Right lobe of liver (tissue), 6 donors: ENCODE results near the gene BASP1. TPM values are rescaled to one million over a fixed set of nuclear protein-coding genes. Genes with fewer than 3 reads are reported as not detected.

Experiments used
- ATAC-seq, 4 donors: fragments of 200-7000 bp; cut with Tn5 transposase; one replicate each; pipeline ENCODE4 v1.9.1; 2020; ENCODE audit warnings: mild to moderate bottlenecking in 4 of 4, moderate library complexity in 4 of 4
- DNase-seq, 3 donors: peaks; one replicate each; pipeline ENCODE4 v3.0.0-alpha.2; 2020
- H3K27ac ChIP-seq, 3 donors: fragments of 200-600 bp; one replicate each; pipeline ENCODE4 v1.8.0; 2022
- H3K27me3 ChIP-seq, 2 donors: fragments of 200-600 bp; one replicate each; pipeline ENCODE4 v1.8.0; 2022
- H3K36me3 ChIP-seq, 4 donors: fragments of 200-600 bp; sonication (generic) in 1 of 4; one replicate each; pipeline versions ENCODE4 v1.5.1 to v1.8.0; 2017 to 2022; ENCODE audit warnings: control low read depth in 1 of 4
- H3K4me1 ChIP-seq, 4 donors: fragments of 200-600 bp; sonication (generic) in 1 of 4; one replicate each; pipeline versions ENCODE4 v1.5.1 to v1.8.0; 2017 to 2022; ENCODE audit warnings: control low read depth in 1 of 4
- H3K4me3 ChIP-seq, 3 donors: fragments of 200-600 bp; one replicate each; pipeline ENCODE4 v1.8.0; 2022
- H3K9me3 ChIP-seq, 4 donors: fragments of 200-600 bp; sonication (generic) in 1 of 4; one replicate each; pipeline versions ENCODE4 v1.5.1 to v1.8.0; 2017 to 2022; ENCODE audit warnings: control low read depth in 1 of 4
- CTCF ChIP-seq, 4 donors: fragments of 200-600 bp in 3 of 4; fragments of 450-650 bp in 1 of 4; IDR thresholded peaks; one replicate each; pipeline versions ENCODE4 v1.5.1 to v1.8.0; 2016 to 2022; ENCODE audit warnings: antibody characterized with exemption in 4 of 4, mild to moderate bottlenecking in 2 of 4
- POLR2A ChIP-seq: fragments of 450-650 bp; IDR thresholded peaks from one replicate; pipeline ENCODE4 v1.6.1; 2017; ENCODE audit warnings: antibody characterized with exemption, mild to moderate bottlenecking
- WGBS: methylation state at CpG from one replicate; pipeline ENCODE4 v1.1.6; 2018; ENCODE audit warnings: low coverage, low lambda C conversion rate; ENCODE audit not compliant: insufficient coverage; ENCODE audit errors: missing lambda C conversion rate; 5-methylcytosine and 5-hydroxymethylcytosine counted together
- intact Hi-C, 2 donors: fragments of 100-400 bp; cut with DNase I; formaldehyde crosslinking; loops; one replicate each; pipeline versions ENCODE4 v1.11.2 to v1.14.1; 2022
- total RNA-seq, 6 experiments: library from RNA; depleted of rRNA in 2 of 6; stranded (reverse); fragments of >200 nt in 2 of 6; fragmentation: NEBNext Ultra II Directional in 3 of 6; extraction: Animal tissue kit (Norgen Biotek cat#: 25700) in 3 of 6; gene quantifications; one replicate each; pipeline versions ENCODE4 v1.1.0 to v1.2.4, GENCODE V29; 2016 to 2023
- donor health status: DM: no; HTN: yes; CAD: no.
- donor health status: DM: no; HTN: no; CAD: no.
- donor health status: DM: no; HTN: no; CAD: no.
- donor health status: DM: no; HTN: yes; CAD: no.
- donor health status: DM: no; HTN: yes; CAD: no.

BASP1 gene
- total RNA-seq, 6 experiments from 2014 or later: 2.6 to 11.2 (median 4.7) TPM

- WGBS: 71% methylated on average over 2 of the region's 2 CpGs
- TF ChIP-seq CTCF (IDR thresholded peaks at IDR 0.05): no peak
- no peak for TF ChIP-seq POLR2A
- DNase-seq: no peak
- Histone ChIP-seq H3K36me3 (no peaks in the 10 kb centered on the region), H3K27ac (no peak overlapping the region), H3K9me3 (no peaks in the 10 kb centered on the region), H3K4me1 (no peaks in the 10 kb centered on the region), H3K4me3 (no peak overlapping the region), H3K27me3 (no peaks in the 10 kb centered on the region)
- intact Hi-C loops: loop anchor here in 1 of 2 donors (10.0 kb wide), 1 partner anchor 1080 kb away; no protein-coding TSS in a partner anchor
- no peak for ATAC-seq
These were observed 2.5 kb upstream of the BASP1 start for GRCh38 chr5:17214893-17215292.

DNA sequence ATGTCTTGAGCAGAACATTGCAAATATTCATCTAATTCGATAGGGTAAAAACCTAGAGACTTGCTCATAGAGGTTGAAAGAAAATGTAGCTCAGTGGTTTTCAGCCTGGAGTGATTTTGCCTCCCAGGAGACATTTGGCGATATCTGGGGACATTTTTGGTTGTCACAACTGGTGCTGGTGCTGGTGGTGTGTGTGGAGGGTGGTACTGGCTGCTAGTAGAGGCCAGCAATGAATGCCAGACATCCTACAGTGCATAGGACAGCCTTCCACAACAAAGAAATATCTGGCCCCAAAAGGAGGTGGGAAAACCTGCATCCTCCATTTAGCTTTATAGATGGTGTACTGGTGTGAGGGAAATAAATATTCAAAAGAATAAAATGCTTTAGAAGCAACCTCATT, 2.1 kb upstream of the BASP1 start:
- Histone ChIP-seq H3K9me3 (no peaks in the 10 kb centered on the region), H3K4me3 (no peak overlapping the region), H3K27ac (no peak overlapping the region), H3K4me1 (no peaks in the 10 kb centered on the region), H3K27me3 (no peaks in the 10 kb centered on the region), H3K36me3 (no peaks in the 10 kb centered on the region)
- DNase-seq (no peak), ATAC-seq (no peak)
- TF ChIP-seq POLR2A (no peak), CTCF (IDR thresholded peaks at IDR 0.05) (no peak)
- WGBS: 78% methylated on average over 2 of the region's 2 CpGs
- intact Hi-C loops: loop anchor here in 1 of 2 donors (10.0 kb wide), 1 partner anchor 1079 kb away; no protein-coding TSS in a partner anchor

DNA sequence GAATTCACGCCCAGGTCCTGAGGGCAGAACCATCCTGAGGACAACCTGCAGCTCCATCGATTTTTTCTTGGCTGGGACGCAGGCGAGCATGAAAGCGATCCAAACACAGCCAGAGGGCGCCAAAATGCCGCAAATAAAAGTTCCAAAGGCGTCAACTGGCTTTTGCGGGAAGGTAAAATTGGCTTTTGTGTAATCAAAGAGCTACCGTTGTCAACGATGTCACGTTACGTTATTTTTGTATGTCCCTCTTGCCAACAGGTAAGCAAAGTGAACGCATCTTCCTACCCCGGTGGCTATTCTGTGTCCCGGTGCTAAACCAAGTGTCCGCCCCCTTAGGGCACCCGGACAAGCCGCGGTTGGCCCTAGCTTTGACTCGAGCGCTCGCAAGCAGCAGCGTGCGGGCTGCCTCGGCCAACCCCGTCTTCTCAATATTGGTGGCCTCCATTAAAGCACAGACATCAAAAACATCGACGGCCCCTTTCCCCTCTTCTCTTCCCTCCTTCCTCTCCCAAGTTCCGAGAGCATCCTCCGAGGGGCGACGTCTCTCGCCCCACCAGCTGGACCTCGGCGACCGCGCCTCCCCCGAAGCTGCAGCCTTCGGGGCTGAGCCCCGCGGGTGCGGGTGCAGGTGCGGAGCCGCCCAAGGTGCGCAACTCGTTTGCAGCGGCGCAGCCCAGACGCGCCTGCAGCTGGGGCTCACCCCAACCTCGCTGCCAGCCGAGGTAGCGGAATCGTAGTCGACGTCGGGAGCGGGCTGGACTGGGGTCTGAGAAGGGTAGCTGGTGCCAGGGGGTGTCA, 1.1 kb upstream of the BASP1 start:
- TF ChIP-seq POLR2A (no peak), CTCF (IDR thresholded peaks at IDR 0.05) (peak; percentile 60 to 85 (median 78))
- WGBS: 6% methylated on average over 41 of the region's 59 CpGs
- no peak overlapping the region for H3K27ac ChIP-seq
- H3K4me3 ChIP-seq: peak overlapping the region in 1 of 3 donors; percentile 16
- intact Hi-C loops: loop anchor here in 1 of 2 donors (10.0 kb wide), 1 partner anchor 1078 kb away; no protein-coding TSS in a partner anchor
- no peaks in the 10 kb centered on the region for H3K27me3 ChIP-seq
- no peaks in the 10 kb centered on the region for H3K36me3 ChIP-seq
- no peaks in the 10 kb centered on the region for H3K4me1 ChIP-seq
- ATAC-seq: peak; percentile 77 to 86 (median 80)
- H3K9me3 ChIP-seq: no peaks in the 10 kb centered on the region
- DNase-seq: peak; percentile 81 to 87 (median 87)

DNA sequence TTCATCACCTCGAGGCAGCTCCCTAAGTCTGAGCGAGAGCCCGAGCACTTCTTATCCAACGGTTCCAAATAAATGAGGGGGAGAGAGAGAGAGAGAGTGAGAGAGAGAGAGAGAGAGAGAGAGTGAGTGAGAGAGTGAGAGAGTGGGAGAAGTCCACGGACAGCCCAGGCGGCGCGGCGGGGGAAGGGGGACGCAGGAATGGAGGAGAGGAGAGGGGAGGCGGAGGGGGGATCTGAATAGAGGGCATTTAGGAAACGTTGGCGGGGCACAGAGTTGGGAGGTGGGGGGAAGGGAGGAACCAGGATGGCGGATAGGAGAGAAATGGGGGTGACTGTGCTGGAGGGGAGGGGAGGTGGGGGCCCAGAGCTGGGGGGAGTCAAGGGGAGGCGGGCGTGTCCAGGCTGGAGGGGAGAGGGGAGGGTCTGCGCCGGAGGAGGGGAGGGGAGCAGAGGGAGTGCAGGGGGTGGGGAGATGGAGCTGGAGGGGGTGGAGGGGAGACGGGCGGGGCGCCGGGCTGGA, 398 bp upstream of the BASP1 start:
- Histone ChIP-seq H3K9me3 (no peaks in the 10 kb centered on the region), H3K4me3 (peak overlapping the region in 1 of 3 donors; percentile 16), H3K27ac (no peak overlapping the region), H3K27me3 (no peaks in the 10 kb centered on the region), H3K4me1 (no peaks in the 10 kb centered on the region), H3K36me3 (no peaks in the 10 kb centered on the region)
- intact Hi-C loops: loop anchor here in 1 of 2 donors (10.0 kb wide), 1 partner anchor 1078 kb away; no protein-coding TSS in a partner anchor
- no peak for TF ChIP-seq CTCF (IDR thresholded peaks at IDR 0.05)
- no peak for TF ChIP-seq POLR2A
- WGBS: 5% methylated on average over 22 of the region's 22 CpGs
- DNase-seq: peak in 2 of 3 donors; percentile 44 to 62
- no peak for ATAC-seq
